ENCODE measurements around the gene CHRNB2. TPM values are rescaled to one million over a fixed set of nuclear protein-coding genes. Genes with fewer than 3 reads are reported as not detected.

Gene CHRNB2
- total RNA-seq, 2 donors from 2014 or later = 0.52 to 7.6 TPM

GRCh38 chr1:154598871-154599635 is 31.5 kb downstream of the CHRNB2 start:
- Histone ChIP-seq H3K27ac (no peak overlapping the region), H3K4me3 (no peak overlapping the region), H3K9me3 (no peaks in the 10 kb centered on the region), H3K36me3 (replicated peaks in 1 of 2; ENCODE audit: insufficient read depth in 1 of 2, low read depth in 2 of 2) (peaks cover 8 to 50% of the 10 kb centered on the region in 2 donors), H3K4me1 (no peaks in the 10 kb centered on the region), H3K27me3 (no peaks in the 10 kb centered on the region)
- TF ChIP-seq POLR2A (IDR thresholded peaks at IDR 0.05) (no peak), CTCF (IDR thresholded peaks at IDR 0.05) (no peak)
- ATAC-seq = no peak
- WGBS, 2 donors = 72 to 78% methylated on average over 3 of the region's 3 CpGs
- intact Hi-C loops (cut with DNase I) = no loop called here
- DNase-seq = no peak

GRCh38 chr1:154599658-154600057 is 32.1 kb downstream of the CHRNB2 start:
- Histone ChIP-seq H3K27ac (no peak overlapping the region), H3K36me3 (replicated peaks in 1 of 2; ENCODE audit: insufficient read depth in 1 of 2, low read depth in 2 of 2) (peaks cover 8 to 47% of the 10 kb centered on the region in 2 donors), H3K4me3 (no peak overlapping the region), H3K9me3 (no peaks in the 10 kb centered on the region), H3K4me1 (no peaks in the 10 kb centered on the region), H3K27me3 (no peaks in the 10 kb centered on the region)
- DNase-seq (no peak), ATAC-seq (no peak)
- intact Hi-C loops (cut with DNase I) = no loop called here
- WGBS, 2 donors = 71 to 86% methylated on average over 3 of the region's 3 CpGs
- TF ChIP-seq POLR2A (IDR thresholded peaks at IDR 0.05) (no peak), CTCF (IDR thresholded peaks at IDR 0.05) (no peak)

- Histone ChIP-seq H3K9me3 (no peaks in the 10 kb centered on the region), H3K4me3 (no peak overlapping the region), H3K27me3 (no peaks in the 10 kb centered on the region), H3K27ac (no peak overlapping the region), H3K4me1 (peaks cover 23% of the 10 kb centered on the region), H3K36me3 (replicated peaks in 1 of 2; ENCODE audit: insufficient read depth in 1 of 2, low read depth in 2 of 2) (peaks cover 8 to 17% of the 10 kb centered on the region in 2 donors)
- intact Hi-C loops (cut with DNase I) = no loop called here
- DNase-seq (no peak), ATAC-seq (no peak)
- TF ChIP-seq CTCF (IDR thresholded peaks at IDR 0.05) = no peak
- no peak for TF ChIP-seq POLR2A (IDR thresholded peaks at IDR 0.05)
- 53 to 60% methylated on average over 2 of the region's 2 CpGs for WGBS, 2 donors
These were observed 35.7 kb downstream of the CHRNB2 start for GRCh38 chr1:154603317-154603716.

GRCh38 chr1:154605534-154605933 is 38.0 kb downstream of the CHRNB2 start:
- intact Hi-C loops (cut with DNase I) = no loop called here
- 54 to 55% methylated on average over 2 of the region's 2 CpGs for WGBS, 2 donors
- H3K4me1 ChIP-seq = peaks cover 33% of the 10 kb centered on the region

More at GRCh38 chr1:154605534-154605933, 38.0 kb downstream of the CHRNB2 start:
- Histone ChIP-seq H3K27ac (no peak overlapping the region), H3K9me3 (no peaks in the 10 kb centered on the region), H3K27me3 (no peaks in the 10 kb centered on the region), H3K36me3 (replicated peaks in 1 of 2; ENCODE audit: insufficient read depth in 1 of 2, low read depth in 2 of 2) (peaks cover 6 to 14% of the 10 kb centered on the region in 2 donors), H3K4me3 (no peak overlapping the region)
- no peak for ATAC-seq
- no peak for TF ChIP-seq POLR2A (IDR thresholded peaks at IDR 0.05)
- no peak for TF ChIP-seq CTCF (IDR thresholded peaks at IDR 0.05)
- DNase-seq = no peak
